SU-DHL-6 (cell line): Measurements from ENCODE around the gene DCK.

Experiments used
- CTCF ChIP-seq: fragments of 200-600 bp; sonication (generic); IDR thresholded peaks from one replicate; pipeline ENCODE4 v1.5.1; 2017; ENCODE audit warnings: antibody characterized with exemption, mild to moderate bottlenecking, low read length, moderate library complexity; ENCODE audit not compliant: insufficient read depth, poor library complexity, severe bottlenecking
- EZH2phosphoT487 ChIP-seq: fragments of 200-600 bp; sonication (generic), shearing (Covaris generic); conservative IDR thresholded peaks from 2 replicates; pipeline ENCODE4 v1.6.1; 2018; ENCODE audit warnings: mild to moderate bottlenecking, antibody characterized with exemption, low read length, moderate library complexity, mixed read lengths

- no peak for TF ChIP-seq CTCF
- TF ChIP-seq EZH2phosphoT487: no peak
Observed at GRCh38 chr4:70948665-70949260, 44.7 kb upstream of the DCK start.
